H1 (cell line): ENCODE measurements around the gene APOC1.
"Not testable (repeated sequence)": the region's sequence is repeated elsewhere in the genome, so short reads cannot be mapped to it uniquely, and the experiment has no call there.

Experiments
- RBBP5 ChIP-seq: IDR thresholded peaks from 2 replicates; pipeline ENCODE4 v1.7.1; 2012; ENCODE audit warnings: low read depth, mild to moderate bottlenecking, inconsistent platforms, low read length, moderate library complexity, borderline replicate concordance
- SP1 ChIP-seq: IDR thresholded peaks from 2 replicates; pipeline ENCODE4 v1.6.1; 2011; ENCODE audit warnings: low read depth, low read length

DNA sequence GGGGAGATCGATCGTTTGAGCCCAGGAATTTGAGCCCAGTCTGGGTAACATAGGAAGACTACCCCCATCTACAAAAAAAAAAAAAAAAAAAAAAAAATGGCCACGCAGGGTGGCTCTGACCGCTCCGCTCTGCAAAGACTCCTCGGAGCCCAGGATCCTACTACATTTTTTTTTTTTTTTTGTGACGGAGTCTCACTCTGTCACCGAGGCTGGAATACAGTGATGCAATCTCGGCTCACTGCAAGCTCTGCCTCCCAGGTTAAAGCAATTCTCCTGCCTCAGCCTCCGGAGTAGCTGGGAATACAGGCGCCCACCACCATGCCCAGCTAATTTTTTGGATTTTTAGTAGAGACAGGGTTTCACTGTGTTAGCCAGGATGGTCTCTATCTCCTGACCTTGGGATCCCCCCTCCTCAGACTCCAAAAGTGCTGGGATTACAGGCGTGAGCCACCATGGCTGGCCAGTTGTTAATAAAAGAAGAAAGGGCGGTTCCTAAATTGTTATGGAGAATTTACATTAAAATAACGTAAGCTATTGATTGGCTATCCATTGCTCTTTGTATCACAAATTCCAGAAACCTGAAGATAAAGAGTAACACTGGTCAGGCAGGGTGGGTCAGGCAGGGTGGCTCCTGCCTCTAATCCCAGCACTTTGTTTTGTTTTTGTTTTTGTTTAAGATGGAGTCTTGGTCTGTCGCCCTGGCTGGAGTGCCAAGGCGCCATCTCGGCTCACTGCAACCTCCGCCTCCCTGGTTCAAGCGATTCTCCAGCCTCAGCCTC is 31.6 kb upstream of the APOC1 start:
- not testable (repeated sequence) for TF ChIP-seq SP1, RBBP5
